HepG2 (cell line): ENCODE data around the gene DNAAF1. TPM values are rescaled to one million over a fixed set of nuclear protein-coding genes. Genes with fewer than 3 reads are reported as not detected.

Experiments
- ARHGAP35 ChIP-seq: sonication (generic); formaldehyde crosslinking; IDR thresholded peaks from 2 replicates; pipeline ENCODE4 v1.9.0; 2022; ENCODE audit warnings: mild to moderate bottlenecking, inconsistent platforms, moderate library complexity, missing genetic modification reagents, borderline replicate concordance
- EED ChIP-seq: sonication (generic); formaldehyde crosslinking; IDR thresholded peaks from 2 replicates; pipeline ENCODE4 v1.5.0; 2020; ENCODE audit warnings: mild to moderate bottlenecking, missing genetic modification reagents
- GATAD1 ChIP-seq: IDR thresholded peaks from 2 replicates; pipeline ENCODE4 v1.6.1; 2016; ENCODE audit warnings: missing genetic modification reagents, missing compliant biosample characterization
- KLF6 ChIP-seq: IDR thresholded peaks from 2 replicates; pipeline ENCODE4 v1.8.0; 2016; ENCODE audit warnings: missing biosample characterization, missing genetic modification reagents
- MTF1 ChIP-seq: sonication (generic); formaldehyde crosslinking; IDR thresholded peaks from 2 replicates; pipeline ENCODE4 v1.5.0; 2020; ENCODE audit warnings: missing genetic modification reagents
- RARA ChIP-seq: IDR thresholded peaks from 2 replicates; pipeline ENCODE4 v1.6.1; 2016; ENCODE audit warnings: missing genetic modification reagents, missing compliant biosample characterization
- RCOR2 ChIP-seq: IDR thresholded peaks from 2 replicates; pipeline ENCODE4 v1.6.1; 2016; ENCODE audit warnings: missing biosample characterization, missing genetic modification reagents
- RELA ChIP-seq: sonication (generic); formaldehyde crosslinking; IDR thresholded peaks from 2 replicates; pipeline ENCODE4 v1.4.0; 2020; ENCODE audit warnings: missing genetic modification reagents
- SAP130 ChIP-seq: IDR thresholded peaks from 2 replicates; pipeline ENCODE4 v1.6.1; 2016; ENCODE audit warnings: low read depth
- TAF15 ChIP-seq: fragments of 200-400 bp; formaldehyde crosslinking; IDR thresholded peaks from one replicate; pipeline ENCODE4 v1.6.1; 2018; ENCODE audit warnings: mild to moderate bottlenecking, low read depth, low read length; ENCODE audit not compliant: poor library complexity, severe bottlenecking
- ZBTB7A ChIP-seq: sonication (generic); formaldehyde crosslinking; IDR thresholded peaks from 2 replicates; pipeline ENCODE4 v1.8.0; 2022; ENCODE audit warnings: mild to moderate bottlenecking, missing genetic modification reagents
- ZNF224 ChIP-seq: sonication (generic); formaldehyde crosslinking; IDR thresholded peaks from 2 replicates; pipeline ENCODE4 v1.5.0; 2020; ENCODE audit warnings: mild to moderate bottlenecking, missing genetic modification reagents
- ZNF337 ChIP-seq: sonication (generic); formaldehyde crosslinking; IDR thresholded peaks from 2 replicates; pipeline ENCODE4 v1.5.1; 2020; ENCODE audit warnings: missing genetic modification reagents, low read depth, mild to moderate bottlenecking, borderline replicate concordance
- ZNF446 ChIP-seq: sonication (generic); formaldehyde crosslinking; IDR thresholded peaks from 2 replicates; pipeline ENCODE4 v1.5.0; 2020; ENCODE audit warnings: mild to moderate bottlenecking, missing genetic modification reagents
- ZNF549 ChIP-seq: sonication (generic); formaldehyde crosslinking; IDR thresholded peaks from 2 replicates; pipeline ENCODE4 v1.5.0; 2020; ENCODE audit warnings: missing genetic modification reagents
- ZNF7 ChIP-seq: IDR thresholded peaks from 2 replicates; pipeline ENCODE4 v1.6.1; 2016; ENCODE audit warnings: missing biosample characterization, missing genetic modification reagents
- polyA plus RNA-seq, 8 experiments: library from polyadenylated mRNA; depleted of rRNA in 3 of 8; stranded (reverse) in 7 of 8; unstranded in 1 of 8; fragments of >200 nt; fragmentation: Illumina TruSeq in 4 of 8; extraction: Trizol in 4 of 8; gene quantifications; 2 replicates each; pipeline versions ENCODE4 v1.2.1 to v1.2.3, GENCODE V29; 2011 to 2016; ENCODE audit warnings: low read depth in 4 of 8, missing spikeins in 1 of 8, mixed read lengths in 1 of 8; ENCODE audit not compliant: insufficient read depth in 1 of 8
- total RNA-seq, 5 experiments: library from RNA; depleted of rRNA; stranded (reverse); fragments of >200 nt; fragmentation: Illumina TruSeq; extraction: Trizol; gene quantifications; 2 replicates each; pipeline ENCODE4 v1.2.3, GENCODE V29; 2016; ENCODE audit warnings: low read depth in 1 of 5
- TF ChIP-seq, protein P1 (sequence below): sonication (generic); formaldehyde crosslinking; IDR thresholded peaks from 2 replicates; pipeline ENCODE4 v1.5.0; 2020; ENCODE audit warnings: mild to moderate bottlenecking, missing genetic modification reagents
- TF ChIP-seq, protein P2 (sequence below): sonication (generic); formaldehyde crosslinking; IDR thresholded peaks from 2 replicates; pipeline ENCODE4 v1.4.0; 2020; ENCODE audit warnings: low read depth, missing genetic modification reagents
- TF ChIP-seq, protein P3 (sequence below): sonication (generic); formaldehyde crosslinking; IDR thresholded peaks from 2 replicates; pipeline ENCODE4 v1.4.0; 2020; ENCODE audit warnings: mild to moderate bottlenecking, missing genetic modification reagents, borderline replicate concordance

Gene DNAAF1
- total and polyA plus RNA-seq, 2 of the 13 experiments (the other 11 are each of a cell fraction or from before 2014, with no cell fraction given): 0.04 TPM; not detected in 1

DNA sequence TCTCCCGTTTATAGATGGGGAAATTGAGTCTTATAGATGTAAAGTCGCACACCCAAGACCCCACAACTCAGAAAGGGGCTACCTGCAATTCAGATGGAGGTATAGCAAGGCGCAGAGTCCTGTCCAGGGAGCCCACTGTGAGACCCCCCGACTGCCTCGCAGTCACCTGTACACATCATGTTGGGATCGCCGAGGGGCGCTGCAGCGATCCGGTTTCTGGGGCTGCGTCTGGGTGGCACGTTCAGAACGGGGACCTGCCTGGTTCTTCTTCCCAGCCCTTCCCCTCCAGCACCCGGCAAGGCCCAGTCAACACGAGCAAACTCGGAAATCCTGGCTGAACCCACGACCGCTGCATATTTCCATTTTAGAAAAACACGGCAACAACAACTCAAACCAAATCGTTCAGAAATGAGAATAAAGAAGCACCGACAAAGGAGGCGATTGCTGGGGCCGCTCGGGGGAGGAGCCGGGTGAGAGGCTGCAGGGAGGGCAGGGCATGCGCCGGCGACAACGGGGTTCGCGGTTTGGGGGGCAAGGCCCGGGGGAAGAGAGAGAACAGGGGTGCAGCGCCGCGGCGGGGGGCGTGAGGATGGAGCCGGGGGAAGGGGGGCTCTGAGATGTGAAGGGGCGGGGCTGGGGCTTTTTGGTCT, 774 bp upstream of the DNAAF1 start (continued):
- TF ChIP-seq, protein P1, sequence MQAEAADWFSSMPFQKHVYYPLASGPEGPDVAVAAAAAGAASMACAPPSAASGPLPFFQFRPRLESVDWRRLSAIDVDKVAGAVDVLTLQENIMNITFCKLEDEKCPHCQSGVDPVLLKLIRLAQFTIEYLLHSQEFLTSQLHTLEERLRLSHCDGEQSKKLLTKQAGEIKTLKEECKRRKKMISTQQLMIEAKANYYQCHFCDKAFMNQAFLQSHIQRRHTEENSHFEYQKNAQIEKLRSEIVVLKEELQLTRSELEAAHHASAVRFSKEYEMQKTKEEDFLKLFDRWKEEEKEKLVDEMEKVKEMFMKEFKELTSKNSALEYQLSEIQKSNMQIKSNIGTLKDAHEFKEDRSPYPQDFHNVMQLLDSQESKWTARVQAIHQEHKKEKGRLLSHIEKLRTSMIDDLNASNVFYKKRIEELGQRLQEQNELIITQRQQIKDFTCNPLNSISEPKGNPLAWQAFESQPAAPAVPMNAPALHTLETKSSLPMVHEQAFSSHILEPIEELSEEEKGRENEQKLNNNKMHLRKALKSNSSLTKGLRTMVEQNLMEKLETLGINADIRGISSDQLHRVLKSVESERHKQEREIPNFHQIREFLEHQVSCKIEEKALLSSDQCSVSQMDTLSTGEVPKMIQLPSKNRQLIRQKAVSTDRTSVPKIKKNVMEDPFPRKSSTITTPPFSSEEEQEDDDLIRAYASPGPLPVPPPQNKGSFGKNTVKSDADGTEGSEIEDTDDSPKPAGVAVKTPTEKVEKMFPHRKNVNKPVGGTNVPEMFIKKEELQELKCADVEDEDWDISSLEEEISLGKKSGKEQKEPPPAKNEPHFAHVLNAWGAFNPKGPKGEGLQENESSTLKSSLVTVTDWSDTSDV (CRISPR knock-in tag): no peak
- TF ChIP-seq ZNF549 (CRISPR knock-in tag) (no peak), SAP130 (CRISPR knock-in tag) (peak; percentile 68), ZNF446 (CRISPR knock-in tag) (no peak), KLF6 (CRISPR knock-in tag) (no peak), ZNF7 (no peak), ZNF224 (no peak), ZNF337 (CRISPR knock-in tag) (no peak), EED (CRISPR knock-in tag) (no peak), GATAD1 (CRISPR knock-in tag) (no peak), MTF1 (CRISPR knock-in tag) (no peak), TAF15 (no peak), ARHGAP35 (CRISPR knock-in tag) (0 out of 2 replicates have a peak, but pooled peaks have one; percentile 69), ZBTB7A (CRISPR knock-in tag) (0 out of 2 replicates have a peak, but pooled peaks have one; percentile 53), RARA (CRISPR knock-in tag) (no peak), RELA (no peak), RCOR2 (CRISPR knock-in tag) (no peak)
- TF ChIP-seq, protein P2, sequence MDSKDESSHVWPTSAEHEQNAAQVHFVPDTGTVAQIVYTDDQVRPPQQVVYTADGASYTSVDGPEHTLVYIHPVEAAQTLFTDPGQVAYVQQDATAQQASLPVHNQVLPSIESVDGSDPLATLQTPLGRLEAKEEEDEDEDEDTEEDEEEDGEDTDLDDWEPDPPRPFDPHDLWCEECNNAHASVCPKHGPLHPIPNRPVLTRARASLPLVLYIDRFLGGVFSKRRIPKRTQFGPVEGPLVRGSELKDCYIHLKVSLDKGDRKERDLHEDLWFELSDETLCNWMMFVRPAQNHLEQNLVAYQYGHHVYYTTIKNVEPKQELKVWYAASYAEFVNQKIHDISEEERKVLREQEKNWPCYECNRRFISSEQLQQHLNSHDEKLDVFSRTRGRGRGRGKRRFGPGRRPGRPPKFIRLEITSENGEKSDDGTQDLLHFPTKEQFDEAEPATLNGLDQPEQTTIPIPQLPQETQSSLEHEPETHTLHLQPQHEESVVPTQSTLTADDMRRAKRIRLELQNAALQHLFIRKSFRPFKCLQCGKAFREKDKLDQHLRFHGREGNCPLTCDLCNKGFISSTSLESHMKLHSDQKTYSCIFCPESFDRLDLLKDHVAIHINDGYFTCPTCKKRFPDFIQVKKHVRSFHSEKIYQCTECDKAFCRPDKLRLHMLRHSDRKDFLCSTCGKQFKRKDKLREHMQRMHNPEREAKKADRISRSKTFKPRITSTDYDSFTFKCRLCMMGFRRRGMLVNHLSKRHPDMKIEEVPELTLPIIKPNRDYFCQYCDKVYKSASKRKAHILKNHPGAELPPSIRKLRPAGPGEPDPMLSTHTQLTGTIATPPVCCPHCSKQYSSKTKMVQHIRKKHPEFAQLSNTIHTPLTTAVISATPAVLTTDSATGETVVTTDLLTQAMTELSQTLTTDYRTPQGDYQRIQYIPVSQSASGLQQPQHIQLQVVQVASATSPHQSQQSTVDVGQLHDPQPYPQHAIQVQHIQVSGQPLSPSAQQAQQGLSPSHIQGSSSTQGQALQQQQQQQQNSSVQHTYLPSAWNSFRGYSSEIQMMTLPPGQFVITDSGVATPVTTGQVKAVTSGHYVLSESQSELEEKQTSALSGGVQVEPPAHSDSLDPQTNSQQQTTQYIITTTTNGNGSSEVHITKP (CRISPR knock-in tag): no peak
- TF ChIP-seq, protein P3, sequence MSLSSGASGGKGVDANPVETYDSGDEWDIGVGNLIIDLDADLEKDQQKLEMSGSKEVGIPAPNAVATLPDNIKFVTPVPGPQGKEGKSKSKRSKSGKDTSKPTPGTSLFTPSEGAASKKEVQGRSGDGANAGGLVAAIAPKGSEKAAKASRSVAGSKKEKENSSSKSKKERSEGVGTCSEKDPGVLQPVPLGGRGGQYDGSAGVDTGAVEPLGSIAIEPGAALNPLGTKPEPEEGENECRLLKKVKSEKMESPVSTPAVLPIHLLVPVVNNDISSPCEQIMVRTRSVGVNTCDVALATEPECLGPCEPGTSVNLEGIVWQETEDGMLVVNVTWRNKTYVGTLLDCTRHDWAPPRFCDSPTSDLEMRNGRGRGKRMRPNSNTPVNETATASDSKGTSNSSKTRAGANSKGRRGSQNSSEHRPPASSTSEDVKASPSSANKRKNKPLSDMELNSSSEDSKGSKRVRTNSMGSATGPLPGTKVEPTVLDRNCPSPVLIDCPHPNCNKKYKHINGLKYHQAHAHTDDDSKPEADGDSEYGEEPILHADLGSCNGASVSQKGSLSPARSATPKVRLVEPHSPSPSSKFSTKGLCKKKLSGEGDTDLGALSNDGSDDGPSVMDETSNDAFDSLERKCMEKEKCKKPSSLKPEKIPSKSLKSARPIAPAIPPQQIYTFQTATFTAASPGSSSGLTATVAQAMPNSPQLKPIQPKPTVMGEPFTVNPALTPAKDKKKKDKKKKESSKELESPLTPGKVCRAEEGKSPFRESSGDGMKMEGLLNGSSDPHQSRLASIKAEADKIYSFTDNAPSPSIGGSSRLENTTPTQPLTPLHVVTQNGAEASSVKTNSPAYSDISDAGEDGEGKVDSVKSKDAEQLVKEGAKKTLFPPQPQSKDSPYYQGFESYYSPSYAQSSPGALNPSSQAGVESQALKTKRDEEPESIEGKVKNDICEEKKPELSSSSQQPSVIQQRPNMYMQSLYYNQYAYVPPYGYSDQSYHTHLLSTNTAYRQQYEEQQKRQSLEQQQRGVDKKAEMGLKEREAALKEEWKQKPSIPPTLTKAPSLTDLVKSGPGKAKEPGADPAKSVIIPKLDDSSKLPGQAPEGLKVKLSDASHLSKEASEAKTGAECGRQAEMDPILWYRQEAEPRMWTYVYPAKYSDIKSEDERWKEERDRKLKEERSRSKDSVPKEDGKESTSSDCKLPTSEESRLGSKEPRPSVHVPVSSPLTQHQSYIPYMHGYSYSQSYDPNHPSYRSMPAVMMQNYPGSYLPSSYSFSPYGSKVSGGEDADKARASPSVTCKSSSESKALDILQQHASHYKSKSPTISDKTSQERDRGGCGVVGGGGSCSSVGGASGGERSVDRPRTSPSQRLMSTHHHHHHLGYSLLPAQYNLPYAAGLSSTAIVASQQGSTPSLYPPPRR: no peak
